ENCODE results near the gene PSORS1C1.

GRCh38 chr6:31116661-31117385 is 2.2 kb downstream of the PSORS1C1 start:
- no peak for TF ChIP-seq POLR2A (IDR thresholded peaks at IDR 0.05)
- TF ChIP-seq, protein P1, sequence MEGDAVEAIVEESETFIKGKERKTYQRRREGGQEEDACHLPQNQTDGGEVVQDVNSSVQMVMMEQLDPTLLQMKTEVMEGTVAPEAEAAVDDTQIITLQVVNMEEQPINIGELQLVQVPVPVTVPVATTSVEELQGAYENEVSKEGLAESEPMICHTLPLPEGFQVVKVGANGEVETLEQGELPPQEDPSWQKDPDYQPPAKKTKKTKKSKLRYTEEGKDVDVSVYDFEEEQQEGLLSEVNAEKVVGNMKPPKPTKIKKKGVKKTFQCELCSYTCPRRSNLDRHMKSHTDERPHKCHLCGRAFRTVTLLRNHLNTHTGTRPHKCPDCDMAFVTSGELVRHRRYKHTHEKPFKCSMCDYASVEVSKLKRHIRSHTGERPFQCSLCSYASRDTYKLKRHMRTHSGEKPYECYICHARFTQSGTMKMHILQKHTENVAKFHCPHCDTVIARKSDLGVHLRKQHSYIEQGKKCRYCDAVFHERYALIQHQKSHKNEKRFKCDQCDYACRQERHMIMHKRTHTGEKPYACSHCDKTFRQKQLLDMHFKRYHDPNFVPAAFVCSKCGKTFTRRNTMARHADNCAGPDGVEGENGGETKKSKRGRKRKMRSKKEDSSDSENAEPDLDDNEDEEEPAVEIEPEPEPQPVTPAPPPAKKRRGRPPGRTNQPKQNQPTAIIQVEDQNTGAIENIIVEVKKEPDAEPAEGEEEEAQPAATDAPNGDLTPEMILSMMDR (IDR thresholded peaks at IDR 0.05) = no peak
